Gastrocnemius medialis (tissue), 4 donors: ENCODE results near the gene PCOLCE2.

ENCODE experiments used
- CTCF ChIP-seq, 5 experiments: fragments of 450-650 bp in 3 of 5; fragments of 200-600 bp in 2 of 5; sonication (generic) in 2 of 5; IDR thresholded peaks in 4 of 5; conservative IDR thresholded peaks in 1 of 5; 1 replicate in 4 of 5; 2 replicates in 1 of 5; pipeline ENCODE4 v1.5.1; 2016 to 2019; ENCODE audit warnings: antibody characterized with exemption in 5 of 5, mild to moderate bottlenecking in 3 of 5, moderate library complexity in 3 of 5
- POLR2A ChIP-seq, 2 donors: fragments of 450-650 bp; IDR thresholded peaks; one replicate each; pipeline ENCODE4 v1.6.1; 2017; ENCODE audit warnings: antibody characterized with exemption in 2 of 2, mild to moderate bottlenecking in 2 of 2, moderate library complexity in 2 of 2

DNA sequence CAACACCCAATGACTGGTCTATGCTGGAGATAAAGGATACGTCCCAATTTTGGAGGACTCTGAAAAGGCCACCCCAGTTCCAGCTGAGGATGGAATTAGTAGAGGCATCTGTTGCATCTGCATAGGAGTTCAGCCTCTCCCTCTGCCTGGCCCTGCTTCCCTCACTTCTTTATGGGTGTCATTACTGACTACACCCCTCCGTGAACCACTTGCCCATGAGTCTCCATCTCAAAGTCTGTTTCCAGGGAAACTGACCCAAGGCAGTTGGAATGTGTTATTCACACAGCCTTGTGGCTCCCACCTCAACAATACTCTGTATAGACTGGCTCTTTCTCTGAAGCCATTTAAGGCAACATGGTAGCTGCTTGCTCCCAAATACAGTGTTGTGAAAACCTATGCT lies 21.4 kb upstream of the PCOLCE2 start:
- no peak for TF ChIP-seq CTCF (IDR thresholded peaks at IDR 0.05 in 4 of 5, conservative IDR thresholded peaks at IDR 0.05 in 1 of 5)
- no peak for TF ChIP-seq POLR2A (IDR thresholded peaks at IDR 0.05)
